Measurements from ENCODE around the gene RLBP1.

Gene RLBP1

DNA sequence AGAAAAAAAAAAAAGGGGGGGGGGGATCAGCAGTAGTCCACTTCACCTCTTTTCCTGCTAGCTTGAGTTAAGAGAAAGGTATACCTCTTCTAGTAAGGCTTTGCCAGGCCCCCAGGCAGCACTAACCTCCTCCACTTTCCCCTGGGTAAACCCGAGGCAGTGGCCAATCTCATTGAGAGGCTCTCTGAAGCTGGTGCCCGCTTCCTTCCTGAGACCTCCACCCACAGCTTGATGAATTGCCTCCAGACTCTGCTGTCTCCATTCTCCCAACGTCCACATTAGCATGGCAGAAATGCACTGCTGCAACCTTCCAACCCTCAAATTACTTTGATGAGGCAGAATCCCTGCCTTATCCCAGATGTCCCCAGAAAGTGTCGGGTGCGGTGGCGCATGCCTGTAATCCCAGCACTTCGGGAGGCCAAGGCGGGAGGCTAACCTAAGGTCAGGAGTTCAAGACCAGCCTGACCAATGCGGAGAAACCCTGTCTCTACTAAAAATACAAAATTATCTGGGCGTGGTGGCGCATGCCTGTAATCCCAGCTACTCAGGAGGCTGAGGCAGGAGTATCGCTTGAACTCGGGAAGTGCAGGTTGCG, 15.3 kb downstream of the RLBP1 start:
- FAIRE-seq, result no peak

DNA sequence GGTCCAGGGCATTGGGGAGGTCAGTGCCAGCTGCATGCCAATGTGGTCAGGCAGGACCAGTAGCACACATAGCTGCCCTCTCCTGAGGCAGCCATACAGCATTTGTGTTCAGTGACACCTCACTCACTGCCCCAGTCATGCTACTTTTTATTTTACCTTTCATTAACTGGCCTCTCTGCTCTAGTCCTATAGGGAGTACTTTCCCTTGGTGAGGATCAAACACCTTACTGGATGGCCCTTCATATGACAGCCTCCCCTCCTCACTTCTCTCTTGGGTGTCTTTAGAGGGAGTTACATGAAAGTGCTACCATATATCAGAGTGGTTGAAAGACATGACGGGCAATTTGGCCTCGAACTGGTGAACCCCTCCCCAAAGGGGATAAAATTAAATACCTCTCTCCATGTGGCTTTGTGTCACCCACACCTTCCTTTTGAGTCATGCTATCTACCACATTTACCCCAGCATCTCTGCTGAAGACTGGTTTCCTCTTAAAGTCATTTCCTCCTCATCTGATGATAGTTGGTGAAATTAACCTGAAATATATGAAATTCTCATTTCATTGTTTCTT, 17.6 kb downstream of the RLBP1 start:
- no peak for FAIRE-seq

DNA sequence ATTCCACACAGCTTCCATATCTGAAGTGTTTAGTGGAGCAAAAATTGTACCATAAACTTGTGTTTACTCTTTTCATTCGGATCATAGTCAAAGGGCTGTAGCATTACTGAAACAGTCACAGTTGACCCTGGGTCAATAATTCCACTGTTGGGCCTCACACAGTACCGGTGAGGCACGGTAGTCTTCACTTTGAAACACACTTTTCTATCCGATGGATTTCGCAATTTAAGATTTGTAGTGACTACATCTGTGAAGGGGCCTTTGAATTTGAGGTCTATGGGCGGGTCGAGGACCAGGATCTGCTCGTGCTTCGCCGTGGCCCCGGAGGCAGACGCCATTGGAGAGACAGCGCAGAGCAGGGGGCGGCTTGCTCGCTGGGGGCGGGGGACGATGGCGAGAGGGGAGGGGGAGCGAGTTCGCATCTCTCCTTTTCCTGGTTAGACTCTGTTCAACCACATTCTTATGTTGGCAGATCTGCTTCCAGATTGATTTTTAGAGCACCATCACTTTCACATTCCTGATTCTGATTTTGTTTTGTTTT, 19.8 kb downstream of the RLBP1 start:
- FAIRE-seq, result no peak

DNA sequence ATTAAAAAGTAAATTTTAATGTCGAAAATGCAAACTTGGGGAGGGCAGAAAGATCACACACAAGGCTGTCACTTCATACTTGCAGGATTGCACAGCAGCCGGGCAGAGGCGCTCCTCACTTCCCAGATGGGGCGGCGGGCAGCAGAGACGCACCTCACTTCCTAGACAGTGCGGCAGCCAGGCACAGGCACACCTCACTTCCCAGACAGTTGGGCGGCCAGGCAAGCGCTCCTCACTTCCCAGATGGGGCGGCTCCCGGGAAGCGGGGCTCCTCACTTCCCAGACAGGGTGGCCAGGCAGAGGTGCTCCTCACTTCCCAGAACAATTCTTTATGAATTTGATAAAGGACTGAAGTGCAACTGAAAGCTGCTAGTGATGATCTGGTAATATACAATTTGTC, 21.2 kb downstream of the RLBP1 start:
- FAIRE-seq, result no peak

DNA sequence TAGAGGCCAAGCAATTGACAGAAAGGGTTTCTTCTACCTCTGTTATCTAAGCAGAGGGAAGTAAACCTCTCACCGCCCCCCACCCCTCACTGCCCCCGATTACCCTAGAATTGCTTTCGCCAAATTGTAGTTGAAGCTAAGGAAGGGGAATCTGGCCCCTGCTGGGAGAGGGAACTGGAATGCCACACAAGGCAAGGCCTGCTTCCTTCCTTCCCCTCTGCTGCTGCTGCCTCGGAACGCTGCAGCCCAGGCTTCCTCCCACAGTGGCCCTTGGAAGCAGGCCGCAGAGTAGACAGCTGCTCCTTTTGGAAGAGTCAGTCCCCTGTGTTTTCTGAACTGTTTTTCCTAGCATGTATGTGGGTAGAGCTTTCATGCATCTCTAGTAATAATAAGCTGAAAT, 21.6 kb downstream of the RLBP1 start:
- no peak for FAIRE-seq

DNA sequence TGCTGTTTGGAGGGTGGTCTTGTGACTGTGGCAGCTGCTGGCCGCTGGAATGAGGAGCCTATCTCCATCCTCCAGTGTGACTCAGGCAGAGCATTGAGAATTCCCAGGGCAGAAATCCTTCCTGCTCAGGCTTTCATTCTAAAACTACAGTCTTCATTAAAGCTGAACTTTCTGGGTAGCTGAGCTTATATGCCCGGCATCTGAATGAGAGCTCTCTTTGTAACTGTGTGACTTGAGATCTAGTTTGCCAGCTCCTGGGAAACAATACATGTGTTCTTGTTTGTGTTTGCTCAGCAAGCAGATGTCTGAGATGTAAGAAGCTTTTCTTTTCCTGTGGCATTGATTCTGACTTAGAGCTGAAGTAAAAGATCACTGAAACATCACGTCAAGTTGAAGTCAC, 22.4 kb downstream of the RLBP1 start:
- no peak for FAIRE-seq

DNA sequence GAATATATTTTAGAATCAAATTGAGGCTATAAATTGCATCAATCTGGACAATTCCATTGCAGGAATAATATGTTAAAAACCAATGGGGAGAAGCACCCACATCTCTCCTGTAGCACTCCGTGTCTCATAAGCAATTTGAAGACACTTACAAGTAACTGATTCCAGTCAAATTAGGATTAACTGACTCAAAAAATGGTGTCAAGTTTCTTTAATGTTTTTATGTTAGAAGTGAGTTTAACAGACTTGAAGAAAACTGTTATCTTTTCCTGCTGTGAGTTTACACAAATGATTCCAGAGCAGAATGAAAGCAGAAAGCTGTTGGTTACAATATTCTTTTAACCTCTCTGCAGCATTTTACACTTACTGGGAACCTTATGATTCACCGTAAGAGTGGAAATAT, 23.2 kb downstream of the RLBP1 start:
- no peak for FAIRE-seq

DNA sequence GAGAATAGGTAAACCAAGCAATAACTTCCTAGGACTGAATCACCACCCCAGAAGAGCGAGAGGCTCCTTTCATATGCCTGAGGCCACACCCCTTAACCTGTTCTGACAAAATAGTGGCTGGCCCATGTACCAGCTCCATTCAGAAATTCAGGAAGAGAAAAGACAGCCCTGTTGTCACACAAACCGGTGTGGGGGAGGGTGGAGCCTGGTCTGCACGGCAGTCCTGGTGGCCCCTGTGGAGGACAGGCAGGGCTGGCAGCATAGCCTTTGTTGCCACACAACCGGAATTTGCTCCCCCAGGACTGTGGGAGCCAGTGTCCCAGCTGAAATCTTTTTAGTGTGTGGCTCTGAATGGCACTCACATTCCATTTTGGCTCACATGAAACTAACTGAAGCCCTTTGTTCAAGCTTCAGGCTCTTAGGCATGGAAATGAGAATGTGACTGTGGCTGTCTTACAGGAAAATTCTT, 23.8 kb downstream of the RLBP1 start:
- FAIRE-seq, result no peak

DNA sequence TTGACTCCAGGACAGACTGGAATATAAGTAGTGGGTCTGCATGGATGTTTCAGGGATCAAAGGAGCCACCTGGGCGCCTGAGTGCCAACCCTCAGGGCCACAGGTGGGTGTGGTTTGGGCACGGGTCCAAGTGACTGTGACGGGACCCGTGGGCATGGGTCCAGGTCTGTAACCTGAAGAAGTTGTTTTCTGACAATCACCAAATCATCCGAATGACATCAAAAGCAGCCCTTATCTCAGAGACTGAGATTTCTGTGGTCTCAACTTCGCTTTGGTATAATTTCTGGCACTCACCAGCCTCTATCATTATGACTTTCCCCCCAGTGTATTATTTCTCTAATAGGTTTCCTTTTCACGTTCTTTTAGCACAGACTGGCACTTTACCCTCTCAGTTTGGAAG, 24.4 kb downstream of the RLBP1 start:
- no peak for FAIRE-seq

DNA sequence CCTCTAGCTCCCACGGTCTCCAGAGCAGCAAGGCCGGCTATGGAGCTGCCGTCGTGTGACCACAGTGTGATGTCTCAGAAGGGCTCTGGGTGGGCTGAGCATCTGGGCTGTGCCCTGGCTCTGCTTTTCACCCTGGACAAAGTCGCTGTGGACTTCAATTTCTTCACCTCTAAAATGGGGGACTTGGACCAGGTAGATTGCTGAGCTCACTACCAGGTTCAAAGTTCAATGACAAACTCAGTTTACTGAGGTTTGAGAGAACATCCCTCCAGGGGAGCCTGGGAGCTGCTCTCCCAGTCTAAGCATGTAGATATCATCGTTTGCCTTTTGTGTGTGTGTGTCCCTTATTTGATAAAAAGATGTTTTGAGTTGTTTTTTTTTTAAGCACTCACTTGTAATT, 25.1 kb downstream of the RLBP1 start:
- no peak for FAIRE-seq

DNA sequence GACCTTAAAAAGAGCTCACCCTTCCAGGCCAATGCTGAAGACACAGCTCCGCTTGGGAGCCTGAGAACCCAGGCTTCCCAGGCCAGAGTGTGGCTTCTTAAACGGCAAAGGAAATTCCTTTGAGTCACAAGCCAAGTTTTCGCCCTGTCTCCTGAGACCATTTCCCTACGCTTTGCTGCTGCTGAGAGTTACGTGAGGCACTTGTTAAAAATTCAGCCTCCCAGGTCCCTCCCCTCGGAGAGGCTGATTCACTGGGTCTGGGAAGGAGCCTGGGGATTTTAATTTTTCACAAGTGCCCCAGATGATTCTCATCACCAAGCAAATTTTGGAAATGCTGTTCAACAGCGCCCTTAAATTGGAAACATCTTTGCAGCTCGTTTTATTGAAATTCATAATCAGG, 25.5 kb downstream of the RLBP1 start:
- no peak for FAIRE-seq

DNA sequence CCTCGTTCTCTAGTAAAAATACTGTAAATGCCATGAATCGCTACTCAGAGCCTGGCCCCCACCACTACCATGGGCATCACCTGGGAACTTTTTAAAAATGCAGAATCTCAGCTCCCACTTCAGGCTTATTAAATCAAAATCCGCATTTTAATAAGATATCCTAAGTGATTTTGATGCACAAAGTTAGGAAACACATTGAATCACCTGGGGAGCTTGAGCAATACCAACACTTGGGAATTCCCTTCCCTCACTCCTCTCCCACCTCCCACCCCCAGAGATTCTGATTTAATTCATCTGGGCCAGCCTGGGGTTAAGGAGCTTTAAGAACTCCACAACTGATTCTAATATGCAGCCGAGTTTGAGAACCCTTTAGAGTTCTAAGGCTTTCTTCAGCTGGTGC, 26.8 kb downstream of the RLBP1 start:
- no peak for FAIRE-seq

DNA sequence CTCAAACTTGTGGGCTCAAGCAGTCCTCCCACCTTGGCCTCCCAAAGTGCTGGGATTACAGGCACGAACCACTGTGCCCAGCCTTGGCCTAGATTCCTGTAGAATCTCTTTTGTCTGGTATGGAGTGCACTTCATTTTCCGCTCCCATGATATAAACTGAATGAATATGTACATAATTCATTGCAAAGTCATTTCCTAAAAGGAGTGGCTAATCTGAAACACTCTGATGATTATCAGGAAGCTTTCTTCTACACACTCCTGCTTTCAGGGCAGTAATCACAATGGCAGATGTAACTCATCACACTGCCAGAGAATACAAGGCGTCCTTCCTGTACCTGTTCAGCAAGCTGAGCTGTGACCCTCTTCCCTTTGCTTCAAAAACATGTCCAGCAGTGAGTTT, 28.6 kb downstream of the RLBP1 start:
- FAIRE-seq, result no peak

DNA sequence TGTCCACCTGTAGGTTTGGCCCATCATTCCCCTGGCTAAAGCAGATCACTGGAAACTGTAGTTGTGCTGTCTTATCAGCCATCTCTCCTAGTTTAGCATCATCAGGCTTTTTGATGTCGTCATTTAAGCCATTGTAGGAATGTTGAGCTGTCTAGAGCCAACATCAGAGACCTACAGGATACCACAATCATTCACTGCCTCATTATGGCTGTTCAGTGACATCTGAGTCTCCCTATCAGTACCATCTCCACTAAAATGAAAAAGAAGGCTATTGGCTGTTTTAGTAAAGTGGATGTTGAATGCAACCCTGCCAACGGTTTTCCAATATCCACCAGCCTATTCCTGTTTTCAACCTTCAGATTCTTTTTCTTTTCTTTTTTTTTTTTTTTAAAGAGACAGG, 29.2 kb downstream of the RLBP1 start:
- no peak for FAIRE-seq

DNA sequence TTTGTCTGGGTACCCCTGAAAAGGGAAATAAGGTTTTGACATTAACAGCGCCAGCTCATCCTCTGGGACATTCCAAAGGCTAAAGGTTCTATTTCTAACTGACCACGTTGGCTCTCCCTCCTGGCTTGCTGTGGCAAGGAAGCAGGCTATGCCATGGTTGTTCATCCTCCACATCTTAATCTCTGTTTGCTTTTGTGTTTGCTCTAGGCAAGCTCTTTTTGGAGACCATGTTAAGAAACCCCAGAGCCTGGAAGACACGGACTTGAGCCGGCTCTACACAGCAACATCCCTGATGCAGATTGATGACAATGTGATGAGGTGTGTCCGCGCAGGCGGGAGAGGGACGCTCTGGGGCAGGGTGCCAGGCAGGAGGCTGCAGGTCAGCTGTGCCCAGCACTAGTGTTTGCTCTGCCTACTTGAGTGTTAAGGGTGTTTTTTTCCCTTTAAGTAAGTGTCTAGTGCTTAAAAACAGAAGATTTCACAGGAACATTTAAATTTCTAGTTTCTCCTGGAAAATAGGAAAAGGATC, 33.3 kb downstream of the RLBP1 start:
- no peak for FAIRE-seq

DNA sequence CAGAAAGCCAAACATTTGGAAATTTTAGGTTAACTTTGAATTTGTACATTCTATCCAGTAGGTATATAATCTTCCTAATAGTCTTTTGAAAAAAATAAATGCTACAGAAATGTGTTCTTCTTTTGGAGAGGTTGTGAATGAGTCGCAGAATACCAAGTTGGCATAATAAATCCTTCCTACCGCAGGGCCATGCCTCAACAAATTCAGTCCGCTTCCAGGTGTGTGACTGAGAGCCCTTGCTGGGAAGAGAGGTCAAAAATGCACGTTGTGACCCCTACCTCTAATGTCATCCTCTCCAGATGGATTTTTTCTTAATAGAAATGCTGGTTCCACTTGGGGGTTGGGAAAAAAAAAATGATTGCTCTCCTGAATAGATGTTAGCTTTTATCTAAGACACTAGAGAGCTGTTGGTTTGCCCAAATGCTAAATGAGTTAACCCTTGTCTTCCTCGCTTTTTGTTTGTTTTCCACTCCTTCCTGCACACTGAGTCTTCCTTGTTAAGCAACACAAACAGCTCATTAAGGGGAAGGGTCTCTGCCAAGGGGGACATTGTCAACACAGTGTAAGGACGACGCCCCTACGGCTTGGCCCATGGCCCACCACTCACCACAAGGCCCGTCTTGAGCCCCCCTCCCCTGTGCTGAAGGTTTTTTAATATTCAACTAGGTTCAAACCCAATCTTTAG, 33.9 kb downstream of the RLBP1 start:
- FAIRE-seq, result no peak

DNA sequence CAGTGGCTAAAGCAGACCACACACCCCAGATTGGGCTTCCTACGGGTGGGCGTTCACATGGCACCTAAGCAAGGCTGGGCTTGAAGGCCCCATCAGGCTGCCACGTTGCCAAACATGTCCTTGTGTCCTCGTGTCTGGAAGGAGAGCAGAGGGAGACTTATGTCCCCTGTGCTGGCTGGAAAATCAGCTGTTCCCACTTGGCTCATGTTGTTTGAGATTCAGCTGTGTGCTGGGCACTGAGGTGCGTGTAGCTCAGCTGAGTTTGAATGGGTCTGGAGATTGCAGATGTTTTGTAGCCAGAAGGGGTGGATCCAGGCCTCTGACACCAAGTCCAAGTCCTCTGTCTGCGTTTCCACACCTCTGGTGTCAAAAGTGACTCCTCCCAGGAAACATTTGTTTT, 34.6 kb downstream of the RLBP1 start:
- no peak for FAIRE-seq

DNA sequence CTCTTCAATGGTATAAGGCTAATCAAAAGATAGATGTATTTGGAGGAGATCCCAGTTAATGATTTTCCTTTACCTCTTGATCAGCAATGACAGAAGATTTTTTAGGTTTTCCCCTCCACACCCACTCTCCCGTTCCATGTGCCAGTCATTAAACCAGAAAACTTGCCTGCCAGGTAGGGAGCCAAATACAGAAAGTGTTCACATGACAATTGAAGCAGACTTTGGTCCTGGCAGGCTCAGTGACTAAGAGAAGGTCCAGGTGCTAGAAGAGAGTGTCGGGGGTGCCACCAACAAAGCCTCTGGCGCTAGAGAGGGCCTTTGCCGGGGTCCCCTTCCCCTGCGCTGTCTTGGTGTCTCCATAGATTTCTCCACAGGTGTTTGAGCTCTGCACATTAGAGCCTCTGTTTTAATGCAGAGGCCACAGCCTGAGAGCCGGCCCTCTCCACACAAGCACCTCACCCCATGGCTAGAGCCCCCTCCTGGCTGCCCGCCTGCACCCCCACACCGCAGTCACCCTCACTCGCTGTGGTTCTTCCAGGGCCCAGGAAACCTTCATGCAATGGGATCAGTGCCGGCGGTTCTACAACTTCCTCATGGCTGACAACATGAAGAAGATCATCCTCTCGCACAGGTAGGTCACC, 36.4 kb downstream of the RLBP1 start:
- FAIRE-seq, result no peak

DNA sequence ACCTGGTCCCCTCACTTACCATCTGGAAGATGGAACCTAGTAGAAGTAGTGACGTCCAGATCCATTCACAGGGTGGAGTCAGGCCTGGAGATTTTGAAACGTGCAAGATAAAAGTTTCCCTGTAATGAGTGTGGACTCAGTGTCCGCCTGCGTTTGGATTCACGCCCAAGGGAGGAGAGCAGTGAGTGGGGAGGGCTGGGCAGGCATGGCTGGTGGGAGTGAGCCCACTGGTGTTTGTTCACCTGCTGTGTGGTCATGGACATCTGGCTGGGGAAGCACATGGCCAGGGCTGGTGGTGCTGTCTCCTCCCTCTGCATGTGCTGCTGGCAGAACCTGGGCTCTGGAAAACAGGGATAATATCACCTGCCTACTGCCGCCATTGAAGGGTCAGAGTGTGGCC, 37.0 kb downstream of the RLBP1 start:
- FAIRE-seq, result no peak

DNA sequence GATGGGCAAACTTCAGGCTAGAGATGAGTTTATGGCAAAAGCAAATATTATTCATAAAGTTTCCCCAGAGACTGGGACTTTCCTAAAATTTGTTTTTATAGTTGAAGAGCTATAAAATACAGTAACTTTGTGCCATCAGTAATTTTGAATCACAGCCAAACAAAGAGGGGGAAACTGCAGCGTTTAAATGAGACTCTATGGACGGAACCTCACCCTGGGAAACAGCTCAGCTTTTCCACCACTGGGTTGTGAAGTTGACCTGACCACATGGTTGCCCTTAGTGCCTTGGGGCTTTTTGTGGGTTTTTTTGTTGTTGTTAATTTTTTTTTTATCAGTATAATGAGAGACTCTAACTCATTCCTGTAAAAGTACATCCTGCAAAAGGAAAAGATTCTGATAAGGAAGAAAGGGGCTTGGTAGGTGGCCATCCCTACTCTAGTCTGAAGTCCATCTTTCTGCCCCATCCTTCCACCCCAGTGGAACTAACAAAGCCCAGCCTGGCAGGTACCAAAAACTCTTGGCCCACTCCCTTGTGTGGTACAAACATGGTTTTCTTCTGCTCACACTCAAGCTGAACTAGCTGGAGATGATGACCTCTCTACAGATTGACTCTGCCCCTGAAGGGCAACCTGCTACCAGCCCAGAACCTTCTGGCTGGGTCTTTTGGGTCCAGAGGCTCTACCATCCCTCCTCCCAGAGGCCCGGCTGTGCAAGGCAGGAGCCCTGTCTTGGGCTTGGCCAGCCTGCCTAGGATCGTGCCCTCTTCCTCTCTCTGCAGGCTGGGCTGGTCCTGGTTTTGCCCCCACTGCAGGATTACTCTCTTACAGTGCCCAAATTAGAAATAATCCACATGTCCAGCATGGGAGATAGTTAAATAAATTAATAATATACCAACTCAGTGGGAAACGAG, 41.2 kb downstream of the RLBP1 start:
- no peak for FAIRE-seq

DNA sequence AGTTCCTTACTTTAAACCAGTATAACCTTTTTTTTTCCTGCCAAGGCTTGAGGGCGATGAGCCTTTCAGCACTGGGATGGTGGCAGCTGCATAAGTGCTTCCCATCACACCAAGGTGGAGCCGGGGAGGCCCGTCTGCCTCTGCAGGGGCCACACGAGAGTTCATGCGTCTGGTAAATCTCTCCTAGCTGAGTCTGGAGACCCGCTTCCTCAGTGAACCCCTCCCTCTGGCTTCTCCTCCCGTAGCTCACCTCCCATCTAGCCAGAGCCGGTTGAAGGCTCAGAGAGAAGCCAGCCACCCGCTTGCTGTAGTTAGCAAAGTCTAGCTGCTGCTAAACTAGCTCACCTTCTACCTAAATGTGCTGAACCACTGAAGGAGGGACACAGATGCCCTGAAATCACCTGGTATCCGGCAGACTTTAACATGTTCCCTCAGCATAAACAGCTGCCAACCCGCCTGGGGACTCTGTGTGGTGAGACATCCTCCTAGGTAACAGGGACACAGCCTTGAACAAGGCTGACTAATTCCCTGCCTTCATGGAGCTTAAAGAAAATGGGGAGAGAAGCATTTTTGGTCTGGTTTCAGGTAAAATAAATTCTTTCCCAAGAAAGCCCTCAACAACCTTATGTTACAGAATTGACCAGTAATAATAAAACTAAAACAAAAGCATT, 42.9 kb downstream of the RLBP1 start:
- FAIRE-seq, result no peak

Measured in G401.6 (cell line).